ENCODE data around the gene CHID1.

Gene CHID1

DNA sequence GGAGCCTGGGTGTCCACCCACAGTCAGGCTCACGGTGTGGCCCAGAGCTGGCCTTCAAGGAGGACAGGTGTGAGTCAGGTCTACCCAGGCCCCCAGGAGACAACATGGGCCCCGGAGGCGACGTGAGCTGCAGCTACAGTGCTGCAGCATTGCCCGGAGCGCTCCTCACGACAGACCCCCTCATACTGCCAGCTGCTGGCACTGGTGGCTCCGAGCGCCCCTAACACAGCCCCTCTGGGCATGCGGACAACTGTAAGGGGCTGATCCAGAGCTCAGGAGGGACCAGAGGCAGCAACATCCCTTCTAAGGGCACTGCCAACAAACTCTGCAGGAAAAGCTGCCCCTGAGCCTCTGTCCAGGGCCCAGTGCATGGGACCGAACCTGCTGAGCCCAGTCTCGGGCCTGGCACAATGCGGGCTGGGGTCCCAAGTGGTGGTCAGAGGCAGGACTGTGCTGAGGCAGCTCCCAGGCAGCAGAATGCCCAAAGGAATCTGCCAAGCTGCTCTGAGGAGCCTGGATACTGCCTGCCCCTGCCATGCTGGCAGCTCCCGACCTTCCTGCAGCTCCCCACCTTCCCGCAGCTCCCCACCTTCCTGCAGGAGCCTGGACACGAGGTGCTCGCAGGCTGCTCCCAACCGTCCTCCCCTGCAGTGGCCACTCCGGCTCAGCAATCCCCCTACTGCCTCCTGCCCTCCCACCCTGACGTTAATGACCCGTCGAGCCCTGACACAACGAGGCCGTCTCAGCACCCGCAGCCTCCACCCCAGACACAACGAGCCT lies 15.1 kb downstream of the CHID1 start:
- peaks cover 8% of the 10 kb centered on the region; the same call in 1 of the 2 replicates for H3K4me1 ChIP-seq (ENCODE audit: insufficient read depth, low read length)
- WGBS = 94% methylated on average over 26 of the region's 26 CpGs
- H3K27ac ChIP-seq (ENCODE audit: low read depth, low read length) = no peak overlapping the region
- H3K4me3 ChIP-seq (ENCODE audit: low read length) = no peak overlapping the region
- no peak overlapping the region for H3K9ac ChIP-seq (ENCODE audit: low read depth, low read length)
- H3K9me3 ChIP-seq (ENCODE audit: insufficient read depth, low read depth, low read length) = no peaks in the 10 kb centered on the region
- peaks cover 25% of the 10 kb centered on the region for H3K36me3 ChIP-seq (ENCODE audit: insufficient read depth, low read length)
- no peaks in the 10 kb centered on the region for H3K27me3 ChIP-seq (ENCODE audit: insufficient read depth, low read length)

DNA sequence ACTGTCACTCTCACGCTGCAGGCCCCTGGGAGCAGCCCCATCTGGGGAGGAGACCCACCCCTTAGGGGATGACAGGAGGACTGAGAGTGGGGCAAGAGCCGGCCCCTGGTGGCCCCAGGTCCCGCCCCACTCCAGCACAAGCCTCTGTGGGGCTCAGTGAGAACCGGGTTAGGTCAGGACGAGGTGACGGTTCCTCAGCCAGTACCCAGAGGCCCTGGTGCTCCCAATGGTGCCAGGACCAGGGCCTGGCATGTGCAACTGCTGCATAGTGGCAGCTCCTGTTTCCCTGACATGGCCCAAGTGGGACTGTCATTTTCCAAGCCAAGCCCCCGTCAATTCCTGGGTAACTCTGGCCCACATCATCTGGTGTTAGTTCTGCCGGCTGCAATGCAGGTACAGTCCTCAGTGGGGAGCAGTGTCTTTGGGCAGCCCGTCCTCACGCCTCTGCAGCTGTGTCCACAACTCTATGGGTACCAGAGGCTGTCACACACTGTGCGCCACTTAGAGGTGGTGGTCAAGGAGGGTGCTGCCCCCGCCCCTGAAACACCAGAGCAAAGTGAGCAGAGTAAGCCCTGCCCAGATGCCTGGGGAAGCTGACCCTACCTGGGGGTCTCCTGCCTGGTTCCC lies 15.9 kb downstream of the CHID1 start:
- no peak overlapping the region for H3K9ac ChIP-seq (ENCODE audit: low read depth, low read length)
- H3K4me1 ChIP-seq (ENCODE audit: insufficient read depth, low read length) = peaks cover 8% of the 10 kb centered on the region; the same call in 1 of the 2 replicates
- H3K9me3 ChIP-seq (ENCODE audit: insufficient read depth, low read depth, low read length) = no peaks in the 10 kb centered on the region
- peaks cover 17% of the 10 kb centered on the region for H3K36me3 ChIP-seq (ENCODE audit: insufficient read depth, low read length)
- no peaks in the 10 kb centered on the region for H3K27me3 ChIP-seq (ENCODE audit: insufficient read depth, low read length)
- H3K4me3 ChIP-seq (ENCODE audit: low read length) = no peak overlapping the region
- no peak overlapping the region for H3K27ac ChIP-seq (ENCODE audit: low read depth, low read length)
- WGBS = 92% methylated on average over 12 of the region's 12 CpGs

DNA sequence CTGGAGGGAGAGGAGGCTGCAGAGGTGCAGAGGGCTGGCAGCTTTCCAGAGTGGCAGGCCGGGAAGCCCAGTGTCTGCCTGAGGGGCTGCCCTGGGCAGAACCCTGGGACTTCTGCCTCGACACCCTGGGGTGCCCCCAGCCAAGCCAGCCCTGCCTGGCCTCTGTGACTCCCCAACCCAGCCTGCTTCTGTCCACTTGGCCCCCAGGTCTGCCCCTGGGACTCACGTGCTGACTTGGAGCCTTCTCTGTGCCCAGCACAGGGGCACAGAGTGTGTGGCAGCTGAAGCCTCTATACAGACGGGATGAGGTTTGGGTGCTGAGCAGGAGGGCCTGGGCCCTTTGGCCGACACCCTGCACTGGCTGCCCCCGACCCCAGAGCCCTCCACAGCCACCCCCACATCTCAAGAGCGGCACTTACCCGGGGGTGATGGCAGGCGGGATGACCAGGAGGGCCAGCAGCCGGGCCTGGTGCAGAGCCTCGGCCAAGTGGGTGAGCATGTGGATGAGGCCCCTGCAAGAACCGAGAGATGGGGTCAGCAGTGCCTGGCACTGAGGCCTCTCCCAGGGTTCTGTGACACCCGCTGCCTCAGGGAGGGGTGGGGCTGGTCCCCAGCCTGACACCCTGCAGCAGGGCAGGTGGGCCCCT lies 17.5 kb downstream of the CHID1 start:
- Histone ChIP-seq H3K4me3 (ENCODE audit: low read length) (no peak overlapping the region), H3K27me3 (ENCODE audit: insufficient read depth, low read length) (no peaks in the 10 kb centered on the region), H3K9me3 (ENCODE audit: insufficient read depth, low read depth, low read length) (no peaks in the 10 kb centered on the region), H3K4me1 (ENCODE audit: insufficient read depth, low read length) (peaks cover 8% of the 10 kb centered on the region; the same call in 1 of the 2 replicates), H3K27ac (ENCODE audit: low read depth, low read length) (no peak overlapping the region), H3K9ac (ENCODE audit: low read depth, low read length) (no peak overlapping the region), H3K36me3 (ENCODE audit: insufficient read depth, low read length) (0 out of 2 replicates have a peak, but pooled peaks cover 1% of the 10 kb centered on the region)
- 94% methylated on average over 13 of the region's 13 CpGs for WGBS

DNA sequence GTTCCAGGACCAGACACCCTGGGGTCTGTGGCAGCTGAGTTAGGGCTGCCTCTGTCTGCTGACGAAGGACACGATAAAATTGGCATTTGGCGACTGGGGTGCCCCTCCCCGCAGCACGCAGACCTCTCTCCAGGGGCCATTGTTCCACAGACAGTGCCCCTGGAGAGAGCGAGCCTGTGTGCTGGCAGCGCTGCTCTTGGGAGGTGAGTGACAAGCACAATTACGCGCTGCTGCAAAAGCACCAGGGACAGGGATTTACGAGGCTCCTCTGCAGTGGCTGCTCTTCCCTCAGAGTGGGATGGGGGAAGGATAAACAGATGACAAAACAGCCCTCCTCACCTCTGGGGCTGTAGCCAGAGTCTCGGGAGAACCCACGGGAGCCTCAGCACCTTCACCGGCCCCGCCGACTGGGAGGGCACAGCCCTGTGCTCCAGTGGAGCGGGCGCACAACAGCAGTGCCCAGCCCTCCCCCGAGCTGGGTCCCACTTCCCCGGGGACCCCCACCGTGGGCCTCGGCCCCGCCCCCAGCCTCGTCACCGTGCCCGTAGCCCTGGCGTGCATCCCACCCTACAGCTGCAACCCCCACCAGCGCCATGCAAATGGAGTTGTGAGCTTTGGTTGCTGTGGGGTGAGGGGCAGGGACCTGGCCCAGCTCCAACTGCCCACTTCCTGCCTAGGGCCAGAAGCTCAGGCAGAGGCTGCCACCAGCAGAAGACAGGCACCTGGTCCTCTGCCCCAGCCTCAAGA lies 19.6 kb downstream of the CHID1 start:
- Histone ChIP-seq H3K9ac (ENCODE audit: low read depth, low read length) (no peak overlapping the region; the same call in 1 of the 2 replicates), H3K36me3 (ENCODE audit: insufficient read depth, low read length) (peaks cover 15% of the 10 kb centered on the region), H3K4me1 (ENCODE audit: insufficient read depth, low read length) (peaks cover 8% of the 10 kb centered on the region; the same call in 1 of the 2 replicates), H3K4me3 (ENCODE audit: low read length) (no peak overlapping the region), H3K27ac (ENCODE audit: low read depth, low read length) (no peak overlapping the region; the same call in 1 of the 2 replicates), H3K9me3 (ENCODE audit: insufficient read depth, low read depth, low read length) (no peaks in the 10 kb centered on the region), H3K27me3 (ENCODE audit: insufficient read depth, low read length) (no peaks in the 10 kb centered on the region)
- 70% methylated on average over 27 of the region's 27 CpGs for WGBS

DNA sequence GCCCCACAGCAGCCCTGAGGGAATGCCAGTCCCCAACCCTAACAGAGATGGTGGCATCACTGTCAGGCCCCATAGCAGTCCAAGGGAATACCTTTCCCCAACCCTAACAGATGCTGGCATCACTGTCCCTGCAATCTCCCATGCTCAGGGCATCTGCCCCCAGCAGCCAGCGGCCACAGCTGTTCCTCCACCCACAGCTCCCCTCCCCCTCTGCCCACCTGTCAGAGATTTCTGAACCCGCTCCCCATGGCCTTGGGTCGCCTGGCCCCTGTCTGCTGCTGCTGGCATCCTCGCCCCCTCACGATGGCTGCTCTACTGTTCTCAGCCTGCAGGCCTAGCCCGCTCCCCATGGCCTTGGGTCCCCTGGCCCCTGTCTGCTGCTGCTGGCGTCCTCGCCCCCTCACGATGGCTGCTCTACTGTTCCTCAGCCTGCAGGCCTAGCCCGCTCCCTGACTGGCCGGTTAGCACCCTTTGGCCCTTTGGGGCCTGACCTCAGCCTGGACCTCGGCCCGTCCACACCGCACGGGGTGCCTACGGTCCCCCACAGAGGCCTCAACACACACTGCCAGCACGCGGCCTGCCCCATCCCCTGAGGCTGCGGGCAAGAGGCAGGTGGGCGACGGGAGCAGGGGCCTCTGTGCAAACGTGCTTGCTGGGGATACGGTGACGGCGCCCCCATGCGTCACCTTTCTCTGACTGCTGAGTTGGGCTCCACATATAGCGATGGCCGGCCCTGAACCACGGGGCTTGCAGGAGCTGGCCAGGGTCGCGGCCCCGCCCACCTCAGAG lies 20.7 kb downstream of the CHID1 start:
- Histone ChIP-seq H3K27me3 (ENCODE audit: insufficient read depth, low read length) (no peaks in the 10 kb centered on the region), H3K27ac (ENCODE audit: low read depth, low read length) (no peak overlapping the region), H3K4me1 (ENCODE audit: insufficient read depth, low read length) (peaks cover 8% of the 10 kb centered on the region; the same call in 1 of the 2 replicates), H3K4me3 (ENCODE audit: low read length) (no peak overlapping the region), H3K36me3 (ENCODE audit: insufficient read depth, low read length) (peaks cover 15% of the 10 kb centered on the region), H3K9ac (ENCODE audit: low read depth, low read length) (no peak overlapping the region), H3K9me3 (ENCODE audit: insufficient read depth, low read depth, low read length) (no peaks in the 10 kb centered on the region)
- WGBS = 91% methylated on average over 32 of the region's 32 CpGs

DNA sequence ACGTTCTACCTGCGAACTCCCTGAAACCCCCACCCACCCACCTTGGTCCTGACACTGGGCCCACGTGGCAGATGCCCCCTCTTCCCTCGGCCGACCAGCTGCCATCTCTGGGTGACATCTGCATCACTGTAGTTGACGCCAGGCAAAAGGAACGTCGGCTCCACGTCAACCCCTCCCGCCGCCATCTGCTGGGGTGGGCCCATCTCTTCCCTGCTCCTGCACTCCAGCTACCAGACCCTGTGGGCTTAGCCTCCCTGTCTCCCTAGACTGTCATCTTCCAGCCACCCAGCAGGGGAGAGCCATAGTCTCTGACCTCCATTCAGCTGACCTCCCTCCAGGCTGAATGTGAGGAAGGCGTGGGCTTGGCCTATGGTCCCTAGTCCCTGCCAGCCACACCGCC lies 21.4 kb downstream of the CHID1 start:
- whole genome bisulfite sequencing = 95% methylated on average over 13 of the region's 13 CpGs
- Histone ChIP-seq H3K36me3 (ENCODE audit: insufficient read depth, low read length) (peaks cover 19% of the 10 kb centered on the region), H3K4me1 (ENCODE audit: insufficient read depth, low read length) (peaks cover 8% of the 10 kb centered on the region; the same call in 1 of the 2 replicates), H3K9ac (ENCODE audit: low read depth, low read length) (no peak overlapping the region), H3K27ac (ENCODE audit: low read depth, low read length) (no peak overlapping the region), H3K27me3 (ENCODE audit: insufficient read depth, low read length) (no peaks in the 10 kb centered on the region), H3K9me3 (ENCODE audit: insufficient read depth, low read depth, low read length) (no peaks in the 10 kb centered on the region), H3K4me3 (ENCODE audit: low read length) (no peak overlapping the region)

DNA sequence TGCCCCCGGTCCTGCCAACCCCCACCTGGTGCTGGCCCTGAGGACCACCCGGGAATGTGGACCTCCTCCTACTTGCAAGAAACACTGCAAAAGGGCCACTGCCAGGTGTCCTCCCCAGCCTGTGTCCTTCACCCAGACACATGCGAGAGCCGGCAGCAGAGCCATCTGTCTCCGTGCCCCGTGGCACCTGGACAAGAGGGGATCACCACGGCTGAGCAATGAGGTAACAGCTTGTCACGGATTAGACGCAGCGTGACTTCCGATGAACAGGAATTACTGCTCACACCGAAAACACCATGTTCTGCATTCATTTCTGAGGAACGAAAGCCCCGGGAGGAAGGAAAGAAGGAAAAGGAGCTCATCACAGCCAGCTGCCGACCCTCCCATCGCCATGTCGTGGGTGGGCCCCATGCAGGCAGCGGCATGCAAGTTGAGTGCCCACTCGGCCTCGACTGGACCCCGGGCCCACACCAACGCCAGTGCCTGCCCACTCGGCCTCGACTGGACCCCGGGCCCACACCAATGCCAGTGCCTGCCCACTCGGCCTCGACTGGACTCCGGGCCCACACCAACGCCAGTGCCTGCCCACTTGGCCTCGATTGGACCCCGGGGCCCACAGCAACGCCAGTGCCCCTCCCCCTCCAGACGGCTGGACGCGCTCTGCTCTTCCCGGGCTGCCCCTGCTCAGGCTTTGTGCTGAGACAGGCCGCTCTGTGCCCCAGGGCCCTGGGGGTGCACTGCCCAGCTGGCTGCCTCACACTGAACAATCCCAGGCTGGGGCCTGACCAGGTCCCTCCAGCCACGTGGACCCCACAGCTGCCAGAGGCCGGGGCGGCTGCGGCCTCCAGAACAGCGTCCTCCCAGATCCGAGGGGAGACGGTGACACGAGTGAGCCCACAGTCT lies 22.0 kb downstream of the CHID1 start:
- no peaks in the 10 kb centered on the region for H3K9me3 ChIP-seq (ENCODE audit: insufficient read depth, low read depth, low read length)
- 96% methylated on average over 45 of the region's 45 CpGs for WGBS
- no peak overlapping the region for H3K9ac ChIP-seq (ENCODE audit: low read depth, low read length)
- no peaks in the 10 kb centered on the region for H3K27me3 ChIP-seq (ENCODE audit: insufficient read depth, low read length)
- H3K27ac ChIP-seq (ENCODE audit: low read depth, low read length) = no peak overlapping the region
- no peak overlapping the region for H3K4me3 ChIP-seq (ENCODE audit: low read length)
- H3K36me3 ChIP-seq (ENCODE audit: insufficient read depth, low read length) = peaks cover 23% of the 10 kb centered on the region
- peaks cover 8% of the 10 kb centered on the region; the same call in 1 of the 2 replicates for H3K4me1 ChIP-seq (ENCODE audit: insufficient read depth, low read length)

DNA sequence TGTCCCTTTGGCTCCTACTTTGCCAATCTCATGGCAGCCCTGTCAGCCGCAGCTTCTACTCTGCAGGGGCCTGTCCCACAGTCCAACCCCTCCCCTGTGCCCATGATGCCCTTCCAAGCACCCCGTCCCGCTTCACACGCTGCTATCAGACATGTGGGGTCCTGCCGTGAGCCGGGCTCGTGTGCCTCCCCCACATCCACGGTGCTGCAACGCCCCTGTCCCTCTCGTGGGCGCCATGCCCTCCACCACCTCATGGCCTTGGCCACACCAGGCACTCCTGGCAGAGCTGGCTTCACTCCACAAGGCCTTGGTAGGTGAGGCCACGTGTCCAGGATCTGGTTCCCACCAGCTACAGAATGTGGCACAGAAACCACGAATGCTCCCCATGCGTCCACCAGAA lies 23.0 kb downstream of the CHID1 start:
- no peak overlapping the region for H3K9ac ChIP-seq (ENCODE audit: low read depth, low read length)
- H3K9me3 ChIP-seq (ENCODE audit: insufficient read depth, low read depth, low read length) = no peaks in the 10 kb centered on the region
- no peak overlapping the region for H3K4me3 ChIP-seq (ENCODE audit: low read length)

DNA sequence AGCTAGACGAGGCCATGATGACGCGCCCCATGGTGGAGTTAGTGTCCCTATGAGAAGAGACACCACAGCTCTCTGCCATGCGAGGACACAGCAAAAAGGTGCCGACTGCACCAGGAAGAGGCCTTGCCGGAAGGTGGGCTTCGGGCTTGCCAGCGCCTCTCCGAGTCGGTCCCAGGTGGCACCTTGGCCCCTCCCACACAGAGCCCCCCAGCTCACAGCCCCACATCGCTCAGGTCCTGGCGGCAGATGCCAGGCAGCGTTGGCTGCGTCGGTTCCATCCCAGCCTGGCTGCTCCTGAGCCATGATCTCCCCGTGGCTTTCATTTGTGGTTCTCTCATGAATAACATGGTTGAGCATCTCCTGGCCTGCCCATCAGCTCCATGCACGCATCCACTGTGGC lies 24.0 kb downstream of the CHID1 start:
- H3K36me3 ChIP-seq (ENCODE audit: insufficient read depth, low read length) = peaks cover 37% of the 10 kb centered on the region
- no peak overlapping the region for H3K9ac ChIP-seq (ENCODE audit: low read depth, low read length)
- no peaks in the 10 kb centered on the region for H3K9me3 ChIP-seq (ENCODE audit: insufficient read depth, low read depth, low read length)
- 97% methylated on average over 17 of the region's 17 CpGs for WGBS
- H3K4me1 ChIP-seq (ENCODE audit: insufficient read depth, low read length) = peaks cover 7% of the 10 kb centered on the region; the same call in 1 of the 2 replicates
- H3K27ac ChIP-seq (ENCODE audit: low read depth, low read length) = no peak overlapping the region
- no peak overlapping the region for H3K4me3 ChIP-seq (ENCODE audit: low read length)
- no peaks in the 10 kb centered on the region for H3K27me3 ChIP-seq (ENCODE audit: insufficient read depth, low read length)

More for the DNA sequence above, 23.0 kb downstream of the CHID1 start:
- H3K27ac ChIP-seq (ENCODE audit: low read depth, low read length) = no peak overlapping the region
- peaks cover 8% of the 10 kb centered on the region; the same call in 1 of the 2 replicates for H3K4me1 ChIP-seq (ENCODE audit: insufficient read depth, low read length)
- 94% methylated on average over 14 of the region's 14 CpGs for WGBS
- H3K36me3 ChIP-seq (ENCODE audit: insufficient read depth, low read length) = peaks cover 31% of the 10 kb centered on the region
- H3K27me3 ChIP-seq (ENCODE audit: insufficient read depth, low read length) = no peaks in the 10 kb centered on the region

All from HUES64 (cell line).